SK-N-SH (cell line): ENCODE measurements around the gene MYH11. TPM values are rescaled to one million over a fixed set of nuclear protein-coding genes. Genes with fewer than 3 reads are reported as not detected.

Source experiments
- CTCF ChIA-PET: fragments of 300-600, 350-600 bp; formaldehyde crosslinking; extraction: SDS; loops from one replicate; lab custom pipeline; 2021; lab: Yijun Ruan, JAX
- POLR2A ChIA-PET: fragments of 350-600 bp; sonication (Branson Sonifier 250); formaldehyde crosslinking; extraction: SDS; loops from one replicate; lab custom pipeline; 2020; ENCODE audit warnings: antibody characterized with exemption, inconsistent platforms; lab: Yijun Ruan, JAX
- DNase-seq: peaks from one replicate; pipeline ENCODE4 v3.0.0; 2012
- H2AFZ ChIP-seq: fragments of 200-600 bp; sonication (generic); 2 replicates; pipeline ENCODE4 v1.8.1; 2016; ENCODE audit warnings: antibody characterized with exemption, mild to moderate bottlenecking, low read depth
- H3F3A ChIP-seq: fragments of 200-600 bp; sonication (generic); replicated peaks from 2 replicates; pipeline ENCODE3; 2016; ENCODE audit warnings: antibody characterized with exemption, mild to moderate bottlenecking; ENCODE audit not compliant: insufficient read depth
- H3K27ac ChIP-seq, 2 experiments: fragments of 200-500 bp in 1 of 2; fragments of 200-600 bp in 1 of 2; sonication (Bioruptor generic) in 1 of 2; sonication (generic), shearing (Covaris generic) in 1 of 2; 2 replicates each; pipeline versions ENCODE4 v1.5.1 to v1.6.1; 2014 to 2016; ENCODE audit warnings: low read depth in 2 of 2, inconsistent platforms in 1 of 2, low read length in 1 of 2, mild to moderate bottlenecking in 1 of 2, mixed read lengths in 1 of 2
- H3K27me3 ChIP-seq: fragments of 200-600 bp; sonication (generic), shearing (Covaris generic); 2 replicates; pipeline ENCODE4 v1.6.1; 2016; ENCODE audit warnings: mixed run types; ENCODE audit not compliant: insufficient read depth
- H3K36me3 ChIP-seq, 2 experiments: fragments of 200-500 bp in 1 of 2; fragments of 200-600 bp in 1 of 2; sonication (Bioruptor generic) in 1 of 2; sonication (generic) in 1 of 2; replicated peaks in 1 of 2; 2 replicates each; pipeline versions ENCODE3 to v1.5.1; 2014 to 2016; ENCODE audit warnings: low read length in 1 of 2, mild to moderate bottlenecking in 1 of 2; ENCODE audit not compliant: insufficient read depth in 2 of 2, control insufficient read depth in 1 of 2
- H3K4me1 ChIP-seq, 2 experiments: fragments of 200-500 bp in 1 of 2; fragments of 200-600 bp in 1 of 2; sonication (Bioruptor generic) in 1 of 2; sonication (generic), shearing (Covaris generic) in 1 of 2; 2 replicates each; pipeline versions ENCODE4 v1.5.1 to v1.6.1; 2014 to 2016; ENCODE audit warnings: low read depth in 1 of 2, low read length in 1 of 2, mixed run types in 1 of 2; ENCODE audit not compliant: insufficient read depth in 2 of 2, control insufficient read depth in 1 of 2
- H3K4me2 ChIP-seq: fragments of 200-600 bp; sonication (generic), shearing (Covaris generic); 2 replicates; pipeline ENCODE4 v1.6.1; 2017; ENCODE audit warnings: mixed run types
- H3K4me3 ChIP-seq, 2 experiments: fragments of 200-500 bp in 1 of 2; fragments of 200-600 bp in 1 of 2; sonication (Bioruptor generic) in 1 of 2; sonication (generic), shearing (Covaris generic) in 1 of 2; 2 replicates each; pipeline versions ENCODE4 v1.5.1 to v1.8.1; 2014 to 2016; ENCODE audit warnings: low read depth in 2 of 2, inconsistent platforms in 1 of 2, low read length in 1 of 2, mild to moderate bottlenecking in 1 of 2, mixed read lengths in 1 of 2, moderate library complexity in 1 of 2
- H3K79me2 ChIP-seq: fragments of 200-600 bp; sonication (generic); 2 replicates; pipeline ENCODE4 v1.8.1; 2017; ENCODE audit warnings: mild to moderate bottlenecking; ENCODE audit not compliant: insufficient read depth
- H3K9ac ChIP-seq: fragments of 200-600 bp; sonication (generic); 2 replicates; pipeline ENCODE4 v1.6.1; 2017; ENCODE audit warnings: mixed run types
- H3K9me2 ChIP-seq: fragments of 200-600 bp; sonication (generic); 2 replicates; pipeline ENCODE4 v1.6.1; 2017; ENCODE audit warnings: mixed run types
- H3K9me3 ChIP-seq: fragments of 200-600 bp; sonication (generic); 2 replicates; pipeline ENCODE4 v1.6.1; 2017; ENCODE audit warnings: mixed run types, mild to moderate bottlenecking, moderate library complexity
- H4K20me1 ChIP-seq: fragments of 200-600 bp; sonication (generic); 2 replicates; pipeline ENCODE4 v1.6.1; 2017; ENCODE audit warnings: mild to moderate bottlenecking, mixed run types; ENCODE audit not compliant: insufficient read depth
- CTCF ChIP-seq: fragments of 200-600 bp; sonication (generic); IDR thresholded peaks from 2 replicates; pipeline ENCODE4 v1.6.1; 2017; ENCODE audit warnings: antibody characterized with exemption, mild to moderate bottlenecking, moderate library complexity
- ELF1 ChIP-seq: IDR thresholded peaks from 2 replicates; pipeline ENCODE4 v1.4.0; 2012
- EZH2phosphoT487 ChIP-seq: fragments of 200-600 bp; sonication (generic); IDR thresholded peaks from 2 replicates; pipeline ENCODE4 v1.6.1; 2017; ENCODE audit warnings: low read depth, mixed run types, mild to moderate bottlenecking, antibody characterized with exemption, moderate library complexity, borderline replicate concordance
- FOXM1 ChIP-seq: IDR thresholded peaks from 2 replicates; pipeline ENCODE4 v1.4.0; 2012; ENCODE audit warnings: low read depth, mild to moderate bottlenecking
- GABPA ChIP-seq: IDR thresholded peaks from 2 replicates; pipeline ENCODE4 v1.4.0; 2012; ENCODE audit warnings: low read depth, mild to moderate bottlenecking
- GATA2 ChIP-seq: sonication (generic); formaldehyde crosslinking; IDR thresholded peaks from 2 replicates; pipeline ENCODE4 v1.5.0; 2020; ENCODE audit warnings: mild to moderate bottlenecking, missing genetic modification reagents
- JUND ChIP-seq: IDR thresholded peaks from 2 replicates; pipeline ENCODE4 v1.4.0; 2012
- MAX ChIP-seq: IDR thresholded peaks from 2 replicates; pipeline ENCODE4 v1.4.0; 2012; ENCODE audit warnings: low read depth
- MEF2A ChIP-seq: IDR thresholded peaks from 2 replicates; pipeline ENCODE4 v1.4.0; 2012; ENCODE audit warnings: low read depth, borderline replicate concordance
- NFIC ChIP-seq: IDR thresholded peaks from 2 replicates; pipeline ENCODE4 v1.4.0; 2012; ENCODE audit warnings: borderline replicate concordance
- NRF1 ChIP-seq: IDR thresholded peaks from 2 replicates; pipeline ENCODE4 v1.6.1; 2012; ENCODE audit warnings: low read depth, mild to moderate bottlenecking, low read length
- PBX3 ChIP-seq: IDR thresholded peaks from 2 replicates; pipeline ENCODE4; 2012
- RCOR1 ChIP-seq: fragments of 150-350 bp; IDR thresholded peaks from 2 replicates; pipeline ENCODE4 v1.6.1; 2017; ENCODE audit warnings: antibody characterized with exemption, low read length
- REST ChIP-seq: IDR thresholded peaks from 2 replicates; pipeline ENCODE4 v1.6.1; 2012; ENCODE audit warnings: mild to moderate bottlenecking, low read depth, low read length, moderate library complexity
- RXRA ChIP-seq: IDR thresholded peaks from 2 replicates; pipeline ENCODE4 v1.4.0; 2012; ENCODE audit warnings: low read depth, mild to moderate bottlenecking, borderline replicate concordance
- SIN3A ChIP-seq: IDR thresholded peaks from 2 replicates; pipeline ENCODE4 v1.6.1; 2012; ENCODE audit warnings: low read depth, mild to moderate bottlenecking, low read length, moderate library complexity, borderline replicate concordance
- SMC3 ChIP-seq: IDR thresholded peaks from 2 replicates; pipeline ENCODE4 v1.6.1; 2012; ENCODE audit warnings: low read depth, low read length, improper control_type of control experiment
- TCF12 ChIP-seq: IDR thresholded peaks from 2 replicates; pipeline ENCODE4 v1.4.0; 2012
- USF1 ChIP-seq: IDR thresholded peaks from 2 replicates; pipeline ENCODE4 v1.4.0; 2012; ENCODE audit warnings: low read depth, borderline replicate concordance
- ZBTB33 ChIP-seq: IDR thresholded peaks from 2 replicates; pipeline ENCODE4 v1.4.0; 2012; ENCODE audit warnings: low read depth, borderline replicate concordance
- WGBS: methylation state at CpG from one replicate; pipeline ENCODE4 v1.1.6; 2017; ENCODE audit warnings: low lambda C conversion rate; 5-methylcytosine and 5-hydroxymethylcytosine counted together
- polyA plus RNA-seq, 3 experiments: library from polyadenylated mRNA; depleted of rRNA; stranded (reverse); fragments of >200 nt; gene quantifications; 2 replicates each; pipeline ENCODE4 v1.2.3, GENCODE V29; 2012

MYH11 gene
- polyA plus RNA-seq, 1 of the 3 experiments (the other 2 are of a cell fraction): 0.02 TPM

- peaks cover 9% of the 10 kb centered on the region for H3F3A ChIP-seq
- no peak overlapping the region for H2AFZ ChIP-seq
- H3K4me1 ChIP-seq: peaks cover 2 to 4% of the 10 kb centered on the region in 2 experiments; a peak in 2 of 4 replicates
- H3K9me3 ChIP-seq: no peaks in the 10 kb centered on the region
- CTCF ChIA-PET: interaction anchor here (1.1 to 1.4 kb wide), 2 partner anchors 11 to 226 kb away, joined by 3 read pairs; no protein-coding TSS in a partner anchor
- DNase-seq: no peak
- no peaks in the 10 kb centered on the region for H3K27me3 ChIP-seq
- peaks cover 16% of the 10 kb centered on the region; the same call in 1 of the 2 replicates for H4K20me1 ChIP-seq
- H3K4me2 ChIP-seq: 0 out of 2 replicates have a peak overlapping the region, but pooled peaks have one; percentile 7
- peaks cover 80% of the 10 kb centered on the region for H3K79me2 ChIP-seq
- H3K9me2 ChIP-seq: no peaks in the 10 kb centered on the region
- WGBS: 40% methylated on average over 4 of the region's 4 CpGs
- H3K9ac ChIP-seq: no peak overlapping the region
- H3K4me3 ChIP-seq: no peak overlapping the region
- POLR2A ChIA-PET: no interaction called here
- H3K27ac ChIP-seq: peak overlapping the region; percentile 18 to 26; a peak in 1 of 4 replicates
- TF ChIP-seq CTCF (no peak), PBX3 (peak; percentile 65), EZH2phosphoT487 (no peak), MEF2A (no peak), RCOR1 (no peak), NFIC (0 out of 2 replicates have a peak, but pooled peaks have one; percentile 13), SMC3 (no peak), ELF1 (no peak), NRF1 (no peak), JUND (peak; percentile 32; the same call in 1 of the 2 replicates), REST (no peak), USF1 (no peak), GABPA (no peak), SIN3A (0 out of 2 replicates have a peak, but pooled peaks have one; percentile 20), ZBTB33 (no peak), TCF12 (peak; percentile 67), MAX (peak; percentile 44; the same call in 1 of the 2 replicates), GATA2 (CRISPR knock-in tag) (no peak), FOXM1 (no peak), RXRA (no peak)
- H3K36me3 ChIP-seq: no peaks in the 10 kb centered on the region
Observed at GRCh38 chr16:15653227-15653626, 203.6 kb downstream of the MYH11 start.
